ENCODE data around the gene ZNF222. TPM values are rescaled to one million over a fixed set of nuclear protein-coding genes. Genes with fewer than 3 reads are reported as not detected.

Gene ZNF222
- 4.2 and 5.6 TPM in 2 replicates for total RNA-seq

GRCh38 chr19:44025217-44025936 is at the start of gene ZNF222:
ZNF222 (plus strand) TSS chr19:44025379; CDS start chr19:44025437, 58 bp downstream.

GRCh38 chr19:43983912-43984686 is 41.1 kb upstream of the ZNF222 start, which contains the start of gene ZNF155:
ZNF155 (plus strand) TSS chr19:43984188; CDS start chr19:43988544, 4,356 bp downstream.

GRCh38 chr19:44002566-44003460 is 22.4 kb upstream of the ZNF222 start, which contains the start of gene ZNF230:
ZNF230 (plus strand) TSS chr19:44002957; CDS start chr19:44007079, 4,122 bp downstream.

GRCh38 chr19:44051650-44052402 is 26.6 kb downstream of the ZNF222 start, which contains the start of gene ZNF223:
ZNF223 (plus strand) TSS chr19:44052036; CDS start chr19:44055177, 3,141 bp downstream.

GRCh38 chr19:44071824-44072542 is 46.8 kb downstream of the ZNF222 start, which contains the start of gene ZNF284:
ZNF284 (plus strand) TSS chr19:44072159; CDS start chr19:44076390, 4,231 bp downstream.

Other genes starting within 250 kb of the ZNF222 start
- gene KCNN4, start 244.4 kb upstream of the ZNF222 start, total RNA-seq, result 0.90 and 4.1 TPM in 2 replicates
- 0.36 and 0.56 TPM in 2 replicates for gene LYPD5, start 222.9 kb upstream of the ZNF222 start, total RNA-seq
- gene ZNF283, start 198.1 kb upstream of the ZNF222 start, total RNA-seq, result 8.4 and 11.0 TPM in 2 replicates
- 0.72 and 2.5 TPM in 2 replicates for gene ZNF404, start 141.4 kb upstream of the ZNF222 start, total RNA-seq
- 15.7 and 15.8 TPM in 2 replicates for gene ZNF45, start 90.1 kb upstream of the ZNF222 start, total RNA-seq
- 4.4 and 7.7 TPM in 2 replicates for gene ZNF221, start 74.2 kb upstream of the ZNF222 start, total RNA-seq
- gene ZNF155, start 41.2 kb upstream of the ZNF222 start, total RNA-seq, result 5.0 and 8.5 TPM in 2 replicates
- gene ZNF230, start 22.4 kb upstream of the ZNF222 start, total RNA-seq, result 2.7 and 3.4 TPM in 2 replicates
- gene ZNF223, start 26.7 kb downstream of the ZNF222 start, total RNA-seq, result 3.7 and 5.2 TPM in 2 replicates
- gene ZNF284, start 46.8 kb downstream of the ZNF222 start, total RNA-seq, result 2.2 and 4.0 TPM in 2 replicates
- gene ZNF224, start 69.0 kb downstream of the ZNF222 start, total RNA-seq, result 22.9 and 29.6 TPM in 2 replicates
- 5.6 and 6.4 TPM in 2 replicates for gene ZNF225, start 88.0 kb downstream of the ZNF222 start, total RNA-seq
- 7.4 and 9.8 TPM in 2 replicates for gene ZNF234, start 116.2 kb downstream of the ZNF222 start, total RNA-seq
- gene ZNF226, start 139.7 kb downstream of the ZNF222 start, total RNA-seq, result 12.0 and 14.3 TPM in 2 replicates
- 16.1 and 19.8 TPM in 2 replicates for gene ZNF227, start 187.2 kb downstream of the ZNF222 start, total RNA-seq
- gene ZNF233, start 234.5 kb downstream of the ZNF222 start, total RNA-seq, result 1.3 and 2.7 TPM in 2 replicates